Measurements from ENCODE around the gene NKAIN4.
A peak's percentile ranks its signal among the peaks of the same experiment; 100 is the strongest.

NKAIN4 gene

GRCh38 chr20:63273635-63274380 is 19.5 kb upstream of the NKAIN4 start:
- no peak for DNase-seq

GRCh38 chr20:63273059-63273579 is 18.9 kb upstream of the NKAIN4 start:
- no peak for DNase-seq

GRCh38 chr20:63272105-63273058 is 18.1 kb upstream of the NKAIN4 start, which contains the start of gene ARFGAP1:
Gene ARFGAP1 (plus strand): TSS chr20:63272813. CDS start chr20:63275581, 2,768 bp downstream.
- peak; percentile 84 for DNase-seq

GRCh38 chr20:63270606-63271325 is 16.5 kb upstream of the NKAIN4 start:
- no peak for DNase-seq

- DNase-seq = no peak
These were observed 15.5 kb upstream of the NKAIN4 start for GRCh38 chr20:63269724-63270123.

GRCh38 chr20:63268671-63269439 is 14.6 kb upstream of the NKAIN4 start:
- DNase-seq = no peak

GRCh38 chr20:63268256-63268655 is 14.0 kb upstream of the NKAIN4 start:
- DNase-seq = no peak

- DNase-seq = no peak
These were observed 13.4 kb upstream of the NKAIN4 start for GRCh38 chr20:63267691-63268090.

GRCh38 chr20:63265891-63266515 is 11.7 kb upstream of the NKAIN4 start:
- DNase-seq = no peak

GRCh38 chr20:63264519-63264918 is 10.3 kb upstream of the NKAIN4 start:
- DNase-seq = no peak

- DNase-seq = no peak
These were observed 9.7 kb upstream of the NKAIN4 start for GRCh38 chr20:63264000-63264399.

GRCh38 chr20:63262836-63263235 is 8.6 kb upstream of the NKAIN4 start:
- DNase-seq = no peak

GRCh38 chr20:63261795-63262528 is 7.7 kb upstream of the NKAIN4 start:
- DNase-seq = no peak

GRCh38 chr20:63261060-63261794 is 7.0 kb upstream of the NKAIN4 start:
- DNase-seq = no peak

GRCh38 chr20:63260521-63260920 is 6.3 kb upstream of the NKAIN4 start:
- DNase-seq = no peak

- no peak for DNase-seq
These were observed 5.6 kb upstream of the NKAIN4 start for GRCh38 chr20:63259734-63260460.

GRCh38 chr20:63258781-63259180 is 4.5 kb upstream of the NKAIN4 start:
- DNase-seq = no peak

GRCh38 chr20:63257629-63258028 is 3.4 kb upstream of the NKAIN4 start:
- DNase-seq = no peak

- DNase-seq = no peak
These were observed 2.7 kb upstream of the NKAIN4 start for GRCh38 chr20:63256954-63257353.

Data from activated CD4-positive, alpha-beta T cell treated with anti-CD3 and anti-CD28 coated beads, Interleukin-2, amount 50 U/mL, for 1 hour (primary cell).